Peyer's patch (tissue), 4 donors: Measurements from ENCODE around the gene GJB2. TPM values are rescaled to one million over a fixed set of nuclear protein-coding genes. Genes with fewer than 3 reads are reported as not detected.

Experiments
- DNase-seq, 3 donors: peaks; one replicate each; pipeline ENCODE4 v3.0.0-alpha.2; 2017 to 2019
- H3K27ac ChIP-seq, 4 donors: fragments of 200-600 bp; sonication (generic); one replicate each; pipeline ENCODE4 v1.5.1; 2016 to 2019
- H3K27me3 ChIP-seq, 2 donors: fragments of 200-600 bp; sonication (generic); one replicate each; pipeline ENCODE4 v1.5.1; 2019
- H3K36me3 ChIP-seq, 3 donors: fragments of 200-600 bp; sonication (generic); one replicate each; pipeline ENCODE4 v1.5.1; 2016 to 2019
- H3K4me1 ChIP-seq, 4 donors: fragments of 200-600 bp; sonication (generic); one replicate each; pipeline ENCODE4 v1.5.1; 2016 to 2019
- H3K4me3 ChIP-seq, 4 donors: fragments of 200-600 bp; sonication (generic); 1 replicate in 3 of 4; 2 replicates in 1 of 4; pipeline ENCODE4 v1.5.1; 2016 to 2019; ENCODE audit warnings: mild to moderate bottlenecking in 1 of 4
- H3K9me3 ChIP-seq, 4 donors: fragments of 200-600 bp; sonication (generic); one replicate each; pipeline ENCODE4 v1.5.1; 2016 to 2019; ENCODE audit warnings: mild to moderate bottlenecking in 1 of 4
- POLR2A ChIP-seq, 2 donors: fragments of 450-650 bp; IDR thresholded peaks; one replicate each; pipeline ENCODE4 v1.5.1; 2017; ENCODE audit warnings: antibody characterized with exemption in 2 of 2, mild to moderate bottlenecking in 2 of 2, moderate library complexity in 2 of 2
- total RNA-seq, 4 donors: library from RNA; depleted of rRNA; stranded (reverse); fragments of >200 nt; gene quantifications; one replicate each; pipeline ENCODE4 v1.1.0, GENCODE V29; 2016
- TF ChIP-seq, protein P1 (sequence below), 6 experiments: fragments of 450-650 bp in 4 of 6; fragments of 200-600 bp in 2 of 6; sonication (generic) in 1 of 6; IDR thresholded peaks; one replicate each; pipeline ENCODE4 v1.5.1; 2017 to 2019; ENCODE audit warnings: antibody characterized with exemption in 6 of 6, mild to moderate bottlenecking in 3 of 6, moderate library complexity in 1 of 6

Gene GJB2
- total RNA-seq, 4 donors from 2014 or later, result 3.3 to 25.7 (median 14.1) TPM

DNA sequence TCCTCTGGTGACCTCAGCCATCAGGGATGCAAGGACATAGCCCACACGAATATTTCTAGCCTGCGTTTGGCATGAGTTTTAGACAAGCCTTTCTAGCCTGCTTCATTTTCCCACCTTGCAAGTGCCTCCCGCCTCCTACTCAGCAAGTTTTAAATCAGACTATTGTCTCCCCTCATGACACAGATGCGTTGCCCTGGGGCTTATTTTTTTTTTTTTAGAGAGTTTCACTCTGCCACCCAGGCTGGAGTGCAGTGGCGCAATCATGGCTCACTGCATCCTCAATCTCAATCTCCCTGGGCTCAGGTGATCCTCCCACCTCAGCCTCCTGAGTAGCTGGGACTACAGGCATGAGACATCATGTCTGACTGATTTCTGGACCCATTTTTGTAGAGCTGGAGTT, 14.6 kb downstream of the GJB2 start:
- DNase-seq, result no peak
- TF ChIP-seq, protein P1, sequence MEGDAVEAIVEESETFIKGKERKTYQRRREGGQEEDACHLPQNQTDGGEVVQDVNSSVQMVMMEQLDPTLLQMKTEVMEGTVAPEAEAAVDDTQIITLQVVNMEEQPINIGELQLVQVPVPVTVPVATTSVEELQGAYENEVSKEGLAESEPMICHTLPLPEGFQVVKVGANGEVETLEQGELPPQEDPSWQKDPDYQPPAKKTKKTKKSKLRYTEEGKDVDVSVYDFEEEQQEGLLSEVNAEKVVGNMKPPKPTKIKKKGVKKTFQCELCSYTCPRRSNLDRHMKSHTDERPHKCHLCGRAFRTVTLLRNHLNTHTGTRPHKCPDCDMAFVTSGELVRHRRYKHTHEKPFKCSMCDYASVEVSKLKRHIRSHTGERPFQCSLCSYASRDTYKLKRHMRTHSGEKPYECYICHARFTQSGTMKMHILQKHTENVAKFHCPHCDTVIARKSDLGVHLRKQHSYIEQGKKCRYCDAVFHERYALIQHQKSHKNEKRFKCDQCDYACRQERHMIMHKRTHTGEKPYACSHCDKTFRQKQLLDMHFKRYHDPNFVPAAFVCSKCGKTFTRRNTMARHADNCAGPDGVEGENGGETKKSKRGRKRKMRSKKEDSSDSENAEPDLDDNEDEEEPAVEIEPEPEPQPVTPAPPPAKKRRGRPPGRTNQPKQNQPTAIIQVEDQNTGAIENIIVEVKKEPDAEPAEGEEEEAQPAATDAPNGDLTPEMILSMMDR (IDR thresholded peaks at IDR 0.05), result no peak
- no peak for TF ChIP-seq POLR2A (IDR thresholded peaks at IDR 0.05)
- H3K36me3 ChIP-seq, result no peaks in the 10 kb centered on the region
- no peak overlapping the region for H3K4me3 ChIP-seq
- H3K9me3 ChIP-seq, result no peaks in the 10 kb centered on the region
- no peaks in the 10 kb centered on the region for H3K4me1 ChIP-seq
- no peak overlapping the region for H3K27ac ChIP-seq
- no peaks in the 10 kb centered on the region for H3K27me3 ChIP-seq

DNA sequence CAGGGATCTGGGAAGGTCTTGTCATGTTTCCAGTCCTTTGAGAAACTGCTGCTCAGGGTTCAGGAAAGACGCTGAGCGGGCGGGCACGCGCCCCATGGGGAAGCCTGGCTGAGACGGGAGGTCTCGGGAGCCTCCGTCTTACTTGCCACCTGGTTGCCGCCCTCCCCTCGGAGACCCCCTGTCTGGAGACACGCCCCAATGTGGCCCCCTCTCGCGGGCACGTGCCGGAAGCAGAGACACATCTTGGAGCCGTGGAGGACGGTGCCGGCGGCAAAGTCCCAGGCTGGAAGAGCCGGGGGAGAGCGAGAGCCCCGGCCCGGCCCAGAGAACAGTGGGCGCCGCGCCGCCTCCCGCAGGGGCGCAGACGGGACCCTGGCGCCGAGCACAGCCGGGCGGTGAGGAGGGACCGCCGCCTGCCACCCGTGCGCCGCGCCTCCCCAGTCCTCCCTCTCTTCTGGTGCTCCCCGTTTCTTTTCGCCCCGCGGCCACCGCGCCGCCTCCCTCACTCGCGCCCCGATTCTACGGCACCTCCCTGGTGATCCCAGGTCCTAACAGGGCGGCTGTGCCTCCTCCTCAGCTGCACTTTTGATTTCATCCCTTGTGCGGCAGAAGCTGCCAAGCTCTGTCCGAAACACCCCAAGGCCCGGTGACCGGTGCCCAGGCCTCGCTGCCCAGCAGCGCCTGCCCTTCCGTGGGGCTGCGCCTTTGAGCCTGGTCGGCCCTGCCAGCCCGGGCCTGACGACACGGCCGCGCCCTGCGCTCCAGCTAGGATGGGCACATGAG, 15.5 kb downstream of the GJB2 start:
- TF ChIP-seq, protein P1 (IDR thresholded peaks at IDR 0.05), result no peak
- TF ChIP-seq POLR2A (IDR thresholded peaks at IDR 0.05), result no peak
- no peaks in the 10 kb centered on the region for H3K4me1 ChIP-seq
- no peaks in the 10 kb centered on the region for H3K9me3 ChIP-seq
- no peak for DNase-seq
- no peaks in the 10 kb centered on the region for H3K27me3 ChIP-seq
- H3K36me3 ChIP-seq, result no peaks in the 10 kb centered on the region
- H3K4me3 ChIP-seq, result no peak overlapping the region
- no peak overlapping the region for H3K27ac ChIP-seq

DNA sequence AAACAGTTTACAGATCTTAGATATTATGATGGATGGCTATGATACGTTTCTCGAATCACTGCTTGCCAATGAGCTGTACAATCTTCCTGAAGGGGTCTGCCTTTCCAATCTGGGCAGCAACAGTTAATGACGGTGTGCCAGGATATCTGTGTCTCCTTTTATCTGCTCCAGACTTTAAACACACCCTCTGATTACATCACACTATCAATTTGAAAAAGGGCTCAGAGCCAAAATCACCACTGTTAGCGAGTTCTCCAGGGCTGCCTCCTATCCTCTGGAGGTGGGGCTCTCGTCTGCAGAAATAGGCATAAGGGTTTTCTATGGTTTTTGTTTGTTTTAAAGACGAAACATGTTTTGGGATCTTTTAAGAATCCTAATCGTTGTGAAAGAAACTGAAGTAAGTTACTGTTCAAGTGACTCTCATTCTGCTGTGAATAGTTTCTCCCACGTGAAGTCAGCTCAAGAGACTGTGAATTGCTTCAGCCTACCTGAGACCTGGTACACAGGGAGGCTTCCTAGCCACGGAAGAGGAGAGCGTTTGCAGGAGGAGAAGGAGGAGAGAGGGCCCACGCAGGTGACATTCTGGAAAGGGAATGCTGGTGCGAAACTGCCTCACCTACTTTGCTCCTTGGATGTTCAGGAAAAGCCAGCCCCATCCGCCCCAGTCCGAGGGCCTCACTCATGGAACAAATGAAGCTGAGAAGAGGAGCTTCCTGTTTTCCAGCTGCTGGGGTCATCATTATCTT, 16.7 kb downstream of the GJB2 start:
- DNase-seq, result no peak
- H3K4me3 ChIP-seq, result no peak overlapping the region
- H3K27ac ChIP-seq, result no peak overlapping the region
- no peaks in the 10 kb centered on the region for H3K4me1 ChIP-seq
- H3K36me3 ChIP-seq, result no peaks in the 10 kb centered on the region
- H3K27me3 ChIP-seq, result no peaks in the 10 kb centered on the region
- TF ChIP-seq, protein P1 (IDR thresholded peaks at IDR 0.05), result no peak
- TF ChIP-seq POLR2A (IDR thresholded peaks at IDR 0.05), result no peak
- no peaks in the 10 kb centered on the region for H3K9me3 ChIP-seq

DNA sequence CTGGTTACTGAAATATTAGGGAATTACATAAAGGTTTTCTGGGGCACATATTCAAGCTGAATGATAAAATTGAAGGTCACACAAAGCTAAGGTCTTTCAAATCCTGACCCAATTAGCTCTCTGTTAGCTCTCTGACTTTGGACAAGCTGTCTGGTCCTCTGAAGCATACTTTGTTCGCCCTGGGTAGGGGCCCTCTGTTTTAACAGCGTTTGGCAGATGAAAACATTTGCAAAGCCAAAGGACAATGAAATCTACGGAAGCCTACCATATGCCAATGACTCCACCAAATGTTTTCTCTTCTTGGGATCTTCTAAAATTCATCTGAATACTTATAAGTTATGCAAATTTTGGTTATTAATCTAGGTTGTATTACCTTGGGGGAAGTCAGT, 17.3 kb downstream of the GJB2 start:
- no peak for DNase-seq
- Histone ChIP-seq H3K4me1 (no peaks in the 10 kb centered on the region), H3K27ac (peak overlapping the region in 2 of 4 donors; percentile 12 to 13), H3K36me3 (no peaks in the 10 kb centered on the region), H3K27me3 (no peaks in the 10 kb centered on the region), H3K4me3 (no peak overlapping the region), H3K9me3 (no peaks in the 10 kb centered on the region)
- TF ChIP-seq POLR2A (IDR thresholded peaks at IDR 0.05), result no peak
- TF ChIP-seq, protein P1 (IDR thresholded peaks at IDR 0.05), result no peak

DNA sequence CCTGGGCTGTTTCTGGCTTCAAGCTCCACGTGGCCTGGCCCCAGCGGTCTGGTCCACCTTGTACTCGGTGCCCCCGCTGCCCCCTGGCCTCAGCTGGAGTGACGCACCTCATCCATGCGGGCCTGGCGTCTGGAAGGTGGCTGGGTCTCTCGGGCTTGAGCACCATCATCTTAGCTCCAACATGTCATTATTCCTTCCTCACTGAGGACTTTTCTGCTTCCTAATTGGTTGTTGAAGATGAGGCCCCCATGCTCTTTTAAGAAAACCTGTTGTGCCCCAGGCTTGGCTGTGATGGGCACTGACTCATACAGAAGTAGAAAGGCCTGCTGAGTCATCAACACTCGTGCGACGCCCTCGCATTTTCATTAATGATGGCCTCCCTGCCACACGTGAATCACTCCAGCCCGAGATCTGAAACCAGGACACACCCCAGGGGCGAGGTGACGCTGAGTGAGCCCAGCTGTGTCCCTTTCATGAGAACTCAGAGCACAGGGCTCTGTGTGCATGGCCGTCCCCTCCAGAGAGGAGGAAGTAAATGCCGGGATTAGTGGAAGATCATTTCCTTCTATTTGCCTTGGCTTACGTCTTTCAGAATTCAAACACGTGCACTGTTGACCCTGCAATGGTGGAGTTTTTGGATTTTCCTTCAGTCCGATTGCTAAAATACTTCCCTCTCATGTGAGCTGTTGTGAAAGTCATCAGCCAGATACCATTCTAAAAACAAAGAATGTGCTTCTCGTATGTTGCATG, 17.9 kb downstream of the GJB2 start:
- no peaks in the 10 kb centered on the region for H3K36me3 ChIP-seq
- TF ChIP-seq, protein P1 (IDR thresholded peaks at IDR 0.05), result no peak
- no peak for TF ChIP-seq POLR2A (IDR thresholded peaks at IDR 0.05)
- DNase-seq, result peak; percentile 27 to 92 (median 79)
- no peaks in the 10 kb centered on the region for H3K4me1 ChIP-seq
- peak overlapping the region in 2 of 4 donors; percentile 12 to 13 for H3K27ac ChIP-seq
- no peak overlapping the region for H3K4me3 ChIP-seq
- H3K27me3 ChIP-seq, result no peaks in the 10 kb centered on the region
- no peaks in the 10 kb centered on the region for H3K9me3 ChIP-seq
